Activated CD8-positive, alpha-beta memory T cell treated with anti-CD3 and anti-CD28 coated beads, Interleukin-2, amount 50 U/mL, for 48 hours (primary cell): ENCODE data around the gene SAMD4B.
"Not testable (repeated sequence)": the region's sequence is repeated elsewhere in the genome, so short reads cannot be mapped to it uniquely, and the experiment has no call there.

Experiments
- DNase-seq: peaks from one replicate; pipeline ENCODE4 v3.0.0-alpha.2; 2020

SAMD4B gene

DNA sequence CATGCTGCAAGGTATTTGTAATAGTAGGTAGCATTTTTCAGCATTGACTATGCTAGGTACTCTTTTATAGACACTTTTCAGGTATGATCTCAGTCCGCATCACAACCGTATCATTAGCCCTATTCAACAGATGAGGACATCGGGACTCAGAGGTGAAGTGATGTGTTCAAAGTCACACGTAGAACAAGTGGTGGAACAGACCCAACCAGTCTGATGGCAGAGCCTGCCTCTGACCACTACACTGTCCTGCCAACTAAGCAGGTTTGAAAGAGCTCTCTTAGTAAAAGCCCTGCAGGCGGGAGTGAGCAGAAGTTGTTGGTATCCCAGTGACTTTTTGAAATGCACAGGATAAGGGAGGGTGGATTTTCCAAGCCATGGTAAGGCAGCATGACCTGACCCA, 28.5 kb downstream of the SAMD4B start:
- no peak for DNase-seq

DNA sequence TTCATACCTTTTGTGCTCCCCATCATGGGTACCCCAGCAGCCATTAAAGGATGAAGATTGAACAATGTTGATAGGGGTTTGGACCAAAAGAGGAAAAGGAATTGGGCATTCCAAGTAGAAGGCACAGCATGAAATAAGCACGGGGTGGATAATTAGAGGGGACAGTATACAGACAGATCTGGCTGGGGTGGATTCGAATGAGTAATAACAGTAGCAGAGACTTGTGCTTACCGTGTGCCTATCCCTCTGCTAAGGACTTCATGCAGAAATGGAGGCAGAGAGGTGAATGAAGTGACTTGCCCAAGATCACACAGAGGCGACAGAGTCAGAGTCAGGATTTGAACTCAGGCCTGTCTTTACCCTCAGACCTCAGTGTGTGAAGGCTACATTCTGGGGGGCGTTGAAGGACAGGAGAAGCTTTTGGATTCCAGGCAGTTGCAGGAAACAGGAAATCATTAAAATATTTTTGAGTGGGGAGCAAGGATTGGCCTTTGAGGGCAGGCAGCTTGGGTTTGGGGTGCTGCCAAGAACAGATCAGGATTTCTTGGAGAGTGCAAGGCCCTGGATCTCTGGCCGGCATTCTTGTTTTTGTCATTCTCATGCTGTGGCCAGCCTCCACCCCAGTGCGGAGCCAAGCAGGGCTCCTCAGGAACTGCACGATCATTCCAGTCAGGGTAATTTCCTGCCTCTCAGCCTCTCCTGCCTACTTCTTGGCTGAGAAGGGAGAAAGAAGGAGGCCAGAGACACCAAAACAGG, 30.0 kb downstream of the SAMD4B start:
- no peak for DNase-seq

DNA sequence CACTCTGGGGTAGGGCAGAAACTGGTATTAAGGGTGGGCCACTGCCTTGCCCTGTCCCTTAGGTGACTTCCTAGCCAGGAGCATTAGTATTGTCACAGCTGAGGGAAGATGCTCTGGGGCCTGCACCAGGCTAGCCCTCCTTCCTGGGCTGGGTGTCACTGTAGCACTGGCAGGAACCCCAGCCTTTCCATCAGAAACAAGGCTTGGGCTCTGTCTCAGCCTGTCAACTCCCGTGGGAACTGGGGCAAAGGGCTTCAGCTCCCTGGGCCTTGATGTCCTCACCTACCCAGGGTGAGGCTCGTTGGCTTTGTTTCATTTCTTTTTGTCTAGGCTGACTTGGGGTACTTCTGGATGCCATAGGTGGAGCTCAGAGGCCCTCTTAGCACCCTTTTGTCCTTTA, 30.7 kb downstream of the SAMD4B start:
- DNase-seq = no peak

DNA sequence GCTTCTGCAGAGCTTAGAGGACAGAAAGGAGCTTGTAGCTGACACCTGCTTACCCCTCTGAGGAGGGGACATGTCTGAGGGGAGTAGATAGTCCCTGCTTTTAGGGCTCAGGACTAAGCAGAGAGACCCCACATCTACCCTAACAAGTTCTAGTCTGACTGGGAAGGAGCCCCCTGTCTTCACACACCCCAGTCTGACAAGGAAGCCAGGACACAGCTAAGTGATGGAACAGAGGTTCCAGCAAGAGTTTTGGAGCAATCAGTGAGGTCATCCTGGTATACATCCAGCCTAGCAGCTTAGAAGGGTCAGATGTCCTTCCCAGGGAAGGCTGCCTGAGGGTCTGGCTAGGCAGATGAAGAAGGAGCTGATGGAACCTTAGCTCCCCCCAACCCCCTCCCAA, 33.7 kb downstream of the SAMD4B start:
- DNase-seq = no peak

DNA sequence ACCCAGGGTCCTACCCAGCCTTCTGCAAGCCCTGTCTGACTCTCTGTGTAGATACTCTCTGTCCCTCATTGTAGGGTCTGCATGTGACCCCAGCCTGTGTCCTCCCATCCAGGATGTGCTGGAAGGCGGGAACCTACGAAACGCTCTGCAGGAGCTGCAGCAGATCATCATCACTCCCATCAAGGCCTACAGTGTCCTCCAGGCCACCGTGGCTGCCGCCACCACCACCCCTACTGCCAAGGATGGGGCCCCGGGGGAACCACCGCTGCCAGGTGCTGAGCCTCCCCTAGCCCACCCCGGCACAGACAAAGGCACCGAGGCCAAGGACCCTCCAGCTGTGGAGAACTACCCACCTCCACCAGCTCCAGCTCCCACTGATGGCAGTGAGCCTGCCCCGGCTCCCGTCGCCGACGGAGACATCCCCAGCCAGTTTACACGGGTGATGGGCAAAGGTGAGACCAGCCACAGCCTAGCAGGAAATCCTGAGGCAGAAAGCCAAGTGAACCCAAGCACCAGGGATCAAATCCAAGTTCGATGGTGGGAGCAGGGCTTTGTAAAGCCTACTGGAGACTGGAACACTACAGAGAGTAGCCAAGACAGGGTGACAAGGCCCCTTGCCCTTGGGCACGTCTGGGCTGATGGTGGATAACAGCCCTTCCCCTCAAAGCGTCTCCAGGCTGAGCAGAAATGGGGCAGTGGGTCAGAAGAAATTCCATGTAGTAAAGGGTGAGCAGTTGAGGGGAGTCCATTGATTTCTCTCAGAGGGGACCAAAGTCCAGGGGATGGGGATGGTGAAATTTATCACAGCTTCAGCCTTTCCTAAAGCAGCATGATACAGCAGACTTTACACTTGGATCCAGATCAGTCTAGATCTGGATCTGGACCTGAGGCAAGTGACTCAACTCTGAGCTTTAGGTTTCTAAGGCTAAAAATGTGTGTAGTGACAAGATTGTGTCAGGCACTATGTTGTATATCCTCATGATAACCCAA, 35.4 kb downstream of the SAMD4B start:
- DNase-seq = no peak

DNA sequence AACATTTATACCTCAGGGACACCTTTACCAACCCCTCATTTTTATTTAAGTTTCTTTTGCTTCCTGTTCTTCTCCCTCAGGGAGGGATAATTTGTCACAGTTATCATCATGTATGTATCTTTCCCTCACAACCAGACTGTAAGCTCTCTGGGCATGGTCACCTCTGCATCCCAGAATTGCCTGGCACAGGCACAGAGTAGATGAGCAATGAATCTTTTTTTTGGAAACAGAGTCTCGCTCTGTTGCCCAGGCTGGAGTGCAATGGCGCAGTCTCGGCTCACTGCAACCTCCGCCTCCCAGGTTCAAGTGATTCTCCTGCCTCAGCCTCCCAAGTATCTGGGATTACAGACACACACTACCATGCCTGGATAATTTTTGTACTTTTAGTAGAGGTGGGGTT, 37.1 kb downstream of the SAMD4B start:
- DNase-seq = not testable (repeated sequence)

DNA sequence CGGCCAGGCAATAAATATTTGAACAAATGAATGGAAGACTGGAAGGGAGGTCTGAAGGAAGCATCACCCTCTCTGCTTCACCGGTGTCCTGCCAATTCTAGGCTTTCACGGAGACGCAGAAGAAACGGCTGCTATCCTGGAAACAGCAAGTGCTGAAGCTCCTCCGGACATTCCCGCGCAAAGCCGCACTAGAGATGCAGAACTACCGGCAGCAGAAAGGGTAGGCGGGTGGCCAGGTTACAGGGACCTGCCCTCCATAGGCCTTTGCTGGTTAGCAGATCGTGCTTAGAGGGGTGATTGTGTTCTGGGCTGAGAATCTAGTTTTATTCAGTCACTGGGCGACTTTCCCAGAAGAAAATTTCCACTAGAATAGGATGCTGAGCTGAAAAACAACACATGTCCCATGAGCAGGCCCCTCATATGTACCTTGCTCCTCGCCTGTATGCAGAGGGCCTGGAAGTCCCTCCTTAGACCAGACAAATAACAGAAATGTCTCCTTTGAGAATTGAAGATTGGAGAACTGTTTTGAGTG, 37.7 kb downstream of the SAMD4B start:
- DNase-seq = no peak

DNA sequence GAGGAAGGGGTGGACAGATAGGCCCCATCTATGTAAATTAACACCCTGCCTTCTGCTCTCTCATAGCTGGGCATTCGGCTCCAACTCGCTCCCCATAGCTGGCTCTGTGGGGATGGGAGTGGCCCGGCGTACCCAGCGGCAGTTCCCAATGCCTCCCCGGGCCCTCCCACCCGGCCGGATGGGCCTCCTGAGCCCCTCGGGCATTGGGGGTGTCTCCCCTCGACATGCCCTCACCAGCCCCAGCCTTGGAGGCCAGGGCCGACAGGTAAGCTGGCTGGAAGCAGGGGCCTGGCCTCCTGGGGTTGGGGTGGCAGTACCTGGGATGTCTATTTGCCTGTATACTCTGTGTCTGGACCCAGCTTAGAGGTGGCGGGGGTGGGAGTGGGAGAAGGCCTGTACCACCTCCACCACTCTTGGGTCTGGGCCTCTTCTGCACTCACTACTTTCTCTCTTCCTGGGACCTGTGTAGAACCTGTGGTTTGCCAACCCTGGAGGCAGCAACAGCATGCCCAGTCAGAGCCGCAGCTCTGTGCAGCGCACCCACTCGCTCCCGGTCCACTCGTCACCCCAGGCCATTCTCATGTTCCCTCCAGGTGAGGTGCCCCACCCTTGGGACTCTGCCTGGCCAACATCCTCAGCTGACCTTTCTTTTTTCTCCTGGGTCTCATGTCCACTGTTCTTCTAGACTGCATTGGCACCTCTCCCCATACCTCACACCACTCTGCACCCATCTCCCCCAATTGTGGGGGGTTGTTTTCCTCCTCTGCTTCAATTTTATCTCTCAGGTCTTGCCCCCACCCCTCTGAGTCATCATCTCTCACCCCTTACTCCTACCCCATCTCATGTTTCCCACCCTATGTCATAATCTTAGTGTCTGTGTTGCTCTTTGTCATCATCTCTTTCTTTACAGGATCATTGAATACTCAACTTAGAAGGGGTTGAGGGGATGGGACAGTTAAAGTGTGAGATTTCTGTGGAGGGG, 38.6 kb downstream of the SAMD4B start:
- no peak for DNase-seq

DNA sequence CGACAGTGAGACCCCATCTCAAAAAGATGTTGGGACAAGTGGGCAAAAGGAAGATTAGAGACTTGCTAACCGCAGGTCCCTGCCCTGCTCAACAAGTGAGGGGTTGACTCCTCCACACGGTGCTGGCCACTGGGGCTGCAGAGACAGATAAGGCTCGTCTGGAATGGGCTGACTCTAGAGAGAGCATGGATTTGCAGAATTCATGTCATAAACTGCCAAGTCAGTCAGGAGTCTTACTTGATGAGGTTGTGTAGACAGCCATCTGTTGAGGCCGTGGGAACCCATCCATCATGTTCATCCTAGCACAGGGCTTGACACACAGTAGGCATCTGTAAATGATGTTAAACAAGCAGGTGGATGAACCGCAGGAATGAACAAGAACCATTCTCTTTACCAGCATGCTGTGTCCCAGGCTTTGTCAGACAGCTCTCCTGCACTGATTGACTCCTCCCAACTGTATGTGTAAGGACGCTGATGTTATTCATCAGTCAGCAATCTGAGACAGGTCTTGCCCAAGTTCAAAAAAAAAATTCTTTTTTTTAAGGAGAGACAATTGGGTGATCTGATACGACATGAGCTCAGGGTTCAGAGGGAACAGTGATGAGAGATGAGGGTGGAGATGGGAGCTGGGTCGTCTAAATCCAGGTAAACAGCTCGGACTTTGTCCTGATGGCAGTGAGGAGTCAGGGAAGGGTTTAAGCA, 39.8 kb downstream of the SAMD4B start:
- no peak for DNase-seq

DNA sequence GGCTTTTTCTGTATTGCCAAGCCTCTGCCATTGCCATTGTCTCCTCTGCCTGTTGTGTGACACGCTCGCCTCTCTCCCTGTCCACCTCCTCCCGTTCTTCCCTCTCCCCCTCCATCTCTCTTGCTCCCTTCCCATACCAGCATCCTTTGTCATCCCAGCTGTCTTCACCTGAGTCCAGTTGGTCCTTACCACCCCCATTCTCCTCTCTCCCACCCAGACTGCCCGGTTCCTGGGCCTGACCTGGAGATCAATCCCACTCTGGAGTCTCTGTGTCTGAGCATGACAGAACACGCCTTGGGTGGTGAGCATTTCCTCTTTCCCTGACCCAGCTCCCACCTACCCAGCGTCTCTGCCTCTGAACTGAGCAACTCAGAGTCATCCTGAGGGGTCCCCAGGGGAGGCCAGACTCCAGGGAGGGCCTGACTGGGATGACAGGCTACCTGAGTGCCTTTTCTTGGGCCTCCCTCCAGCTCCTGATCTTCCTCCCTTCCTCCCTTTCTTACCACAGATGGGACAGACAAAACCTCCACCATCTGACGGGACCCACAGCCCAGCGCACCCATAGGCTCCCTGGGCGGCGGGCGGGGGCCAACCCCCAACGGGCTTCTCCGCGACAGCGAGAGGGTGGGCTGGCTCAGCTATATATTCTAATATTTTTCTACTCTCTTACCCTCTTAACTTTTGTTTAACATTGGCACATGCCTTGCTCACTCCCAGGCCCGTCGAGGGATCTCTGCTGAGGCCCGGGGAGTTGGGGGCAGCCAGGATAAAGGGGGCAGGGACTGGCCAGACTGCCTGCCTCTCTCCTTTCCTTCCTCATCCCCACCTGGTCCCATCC, 41.0 kb downstream of the SAMD4B start:
- no peak for DNase-seq

DNA sequence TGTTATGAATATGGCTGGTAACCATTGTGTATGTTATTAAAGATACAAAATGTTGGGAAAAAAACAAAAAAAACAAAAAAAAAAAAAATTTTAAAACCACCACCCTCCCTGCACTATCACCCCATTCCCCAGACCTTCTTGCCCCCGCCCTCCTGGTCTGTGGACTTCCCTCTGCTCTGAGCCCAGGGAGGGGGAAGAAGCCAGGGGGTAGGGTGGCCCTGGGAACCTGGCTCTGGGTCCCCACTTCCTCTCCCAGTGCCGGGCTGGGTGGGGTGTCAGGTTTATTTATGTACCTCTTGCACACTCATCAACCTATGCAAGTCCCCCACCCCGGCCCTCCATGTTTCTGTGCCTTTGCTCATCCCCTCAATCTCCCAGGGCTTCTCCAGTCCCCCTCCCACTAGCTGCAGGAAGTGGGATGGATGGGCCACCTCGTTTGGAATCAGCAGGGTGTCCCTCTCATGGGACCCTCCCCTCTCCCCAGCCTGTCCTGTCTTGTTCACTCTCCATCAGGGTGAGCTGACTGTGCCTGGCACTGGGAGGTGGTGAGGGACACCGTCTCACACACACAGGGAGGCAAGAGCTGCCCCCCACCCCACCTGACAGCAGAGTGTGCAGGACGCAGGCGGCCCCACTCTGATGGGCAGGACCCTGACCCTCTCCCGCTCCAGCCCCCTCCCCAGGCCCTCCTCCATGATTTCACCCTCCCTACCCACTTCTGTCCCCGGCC, 42.8 kb downstream of the SAMD4B start:
- DNase-seq = no peak

DNA sequence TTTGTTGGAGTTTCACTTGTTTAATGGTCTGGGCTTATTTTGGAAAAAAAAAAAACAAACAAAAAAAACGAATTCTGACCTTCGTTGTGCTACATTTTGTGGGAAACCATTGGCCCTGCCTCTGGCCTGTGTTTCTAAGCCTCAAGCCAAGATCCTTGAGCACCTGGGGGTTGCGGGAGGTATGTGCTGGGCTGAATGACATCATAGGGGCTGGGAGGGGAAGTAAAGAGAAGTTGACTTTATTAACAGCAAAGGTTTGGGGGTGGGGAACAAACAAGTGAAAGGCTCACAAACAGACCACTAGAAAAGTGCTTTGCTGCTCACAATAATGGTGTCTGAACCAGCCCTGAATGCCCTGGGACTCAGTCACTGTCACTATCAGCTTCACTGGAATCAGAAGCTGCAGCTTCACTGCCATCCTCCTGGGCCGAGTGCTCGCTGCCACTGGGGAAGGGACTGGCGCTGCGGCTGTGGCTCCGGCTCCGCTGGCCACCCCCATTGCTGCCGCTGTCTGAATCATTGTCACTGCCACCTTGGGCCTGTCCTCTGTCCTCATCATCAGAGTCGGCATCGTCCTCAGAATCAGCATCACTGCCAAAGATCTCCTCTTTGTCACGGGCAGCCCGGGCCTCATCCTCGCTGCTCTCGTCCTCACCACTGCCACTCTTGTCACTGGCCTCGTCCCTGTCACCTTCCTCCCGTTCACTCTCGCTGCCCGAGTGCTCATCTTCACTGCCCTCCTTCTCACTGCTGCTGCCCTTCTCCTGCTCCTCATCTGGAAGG, 43.6 kb downstream of the SAMD4B start:
- DNase-seq = no peak

DNA sequence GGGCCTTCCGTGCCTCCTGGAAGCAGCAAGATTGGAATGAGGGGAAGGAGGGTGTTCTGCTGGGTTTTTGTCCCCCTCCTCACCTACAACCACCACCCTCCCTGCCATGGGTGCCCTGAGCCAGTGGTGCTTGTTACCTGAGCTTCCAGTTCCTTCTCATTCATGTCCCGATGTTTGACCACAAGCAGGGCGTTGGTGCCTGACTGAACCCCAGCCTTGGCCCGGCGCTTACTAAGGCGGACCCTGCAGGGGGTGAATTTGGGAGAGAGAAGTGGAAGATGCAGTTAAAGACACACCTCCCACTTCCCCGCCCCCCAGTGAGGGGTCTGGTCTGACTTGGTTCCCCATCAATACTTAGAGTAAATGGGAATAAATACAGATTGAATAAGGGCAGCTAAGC, 44.3 kb downstream of the SAMD4B start:
- no peak for DNase-seq

DNA sequence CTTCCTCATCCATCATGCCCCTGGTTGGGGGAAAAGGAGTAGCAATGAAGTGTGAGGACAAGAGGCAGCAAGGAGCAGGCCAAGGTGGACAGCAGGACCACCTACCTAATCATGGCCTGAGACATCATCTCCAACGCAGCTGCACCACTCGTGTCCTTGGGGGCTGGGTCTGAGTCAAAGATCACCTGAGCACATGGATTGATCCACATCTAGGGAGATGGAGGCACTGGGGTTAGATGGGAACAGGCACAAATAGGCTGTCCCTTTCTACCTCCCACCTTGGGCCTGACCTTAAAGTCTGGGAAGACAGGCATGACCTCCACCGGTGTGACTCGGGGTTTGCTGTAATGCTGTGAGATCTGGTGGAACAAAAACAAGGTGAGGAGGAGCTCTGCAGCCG, 46.4 kb downstream of the SAMD4B start:
- DNase-seq = no peak

DNA sequence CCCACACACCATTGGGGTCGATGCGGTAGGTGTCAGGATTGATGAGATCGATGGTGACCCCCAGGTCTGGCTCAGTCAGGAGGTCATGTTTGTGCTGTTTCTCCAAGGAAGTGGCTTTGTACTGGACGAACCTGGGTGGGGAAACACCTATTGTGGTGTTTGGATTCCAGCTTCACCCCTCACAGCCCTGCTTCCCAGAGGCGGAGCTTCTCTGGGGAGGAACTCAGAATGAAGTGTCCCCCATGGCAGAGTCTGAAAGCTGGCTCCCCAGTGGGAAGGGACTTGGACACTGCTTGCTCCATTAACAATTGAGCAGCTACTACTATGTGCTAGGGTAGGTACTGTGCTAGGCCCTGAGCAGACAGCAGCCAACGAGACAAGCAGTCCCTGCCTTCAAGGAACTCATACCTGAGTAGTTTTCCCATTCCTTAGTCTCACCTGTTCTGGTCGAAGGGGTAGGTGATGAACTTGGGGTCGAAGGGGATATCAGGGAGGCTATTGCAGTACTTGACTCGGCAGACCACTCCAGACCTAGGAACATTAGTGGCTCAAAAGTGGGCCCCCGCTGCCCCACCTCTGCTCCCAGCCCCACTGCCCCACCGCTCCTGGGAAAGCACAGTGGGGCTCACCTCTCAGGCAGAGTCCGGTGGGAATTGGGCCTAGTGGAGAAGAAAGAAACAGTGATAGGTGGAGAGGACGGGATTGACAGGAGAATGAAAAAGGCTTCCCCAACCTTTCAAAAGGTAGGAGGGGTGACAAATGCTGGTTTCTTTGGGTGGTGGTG, 47.6 kb downstream of the SAMD4B start:
- no peak for DNase-seq

DNA sequence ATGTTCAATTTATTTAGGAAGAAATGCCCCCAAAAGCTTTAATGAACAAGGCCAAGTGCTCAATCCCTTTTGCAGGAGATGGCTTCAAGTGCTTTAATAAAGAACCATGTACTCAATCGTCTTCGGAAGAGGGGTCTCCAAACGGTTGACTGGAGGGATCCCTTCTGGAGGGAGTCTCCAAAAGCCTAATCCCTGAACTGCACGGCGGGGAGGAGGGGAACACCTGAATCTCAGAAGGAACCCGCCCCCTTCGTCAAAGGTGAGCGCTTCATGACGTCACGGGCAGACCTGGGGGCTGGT, 48.2 kb downstream of the SAMD4B start:
- DNase-seq = no peak

DNA sequence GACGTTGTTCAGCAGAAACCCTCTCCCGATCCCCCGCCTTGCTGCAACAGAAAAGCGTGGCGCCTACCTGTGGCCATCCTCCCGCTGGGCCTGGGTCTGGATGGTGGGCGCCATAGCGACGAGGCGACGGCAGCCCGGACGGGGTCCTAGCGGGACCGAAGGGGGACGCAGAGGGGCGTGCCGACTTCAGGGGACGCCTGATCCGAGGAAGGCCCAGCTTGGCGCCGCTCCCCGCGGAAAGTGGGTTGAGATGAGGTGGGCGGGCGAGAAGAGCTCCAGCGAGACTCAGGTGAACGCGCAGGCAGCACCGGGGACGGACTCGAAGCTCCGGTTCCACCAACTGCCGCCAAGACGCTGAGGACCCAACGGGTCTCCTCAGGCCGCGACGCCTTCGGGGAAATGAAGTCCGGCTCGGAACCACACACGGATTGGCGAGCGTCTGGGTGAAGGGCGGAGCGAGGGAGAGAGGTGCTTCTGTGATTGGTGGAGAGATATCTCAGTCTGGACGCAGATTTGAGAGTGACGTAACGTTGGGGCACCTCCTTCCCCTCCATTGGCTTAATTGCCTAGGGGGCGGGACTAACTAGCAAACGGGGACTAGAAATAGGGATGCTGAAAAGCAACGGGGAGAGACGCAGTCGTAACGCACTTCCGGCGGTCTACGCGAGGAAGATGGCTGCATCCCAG, 48.7 kb downstream of the SAMD4B start, which contains the start of the genes MED29 and PAF1:
MED29 (plus strand) TSS at position 628 of the 687 bp plus-strand sequence; CDS start at position 673, 45 bp downstream.
PAF1 (minus strand) TSS at position 356 of the 687 bp plus-strand sequence; CDS start at position 114, 242 bp downstream.
- peak; percentile 92 for DNase-seq
